Left lung (tissue), 10 donors: ENCODE measurements around the gene MMP20. TPM values are rescaled to one million over a fixed set of nuclear protein-coding genes. Genes with fewer than 3 reads are reported as not detected.

Source experiments
- ATAC-seq: fragments of 200-7000 bp; cut with Tn5 transposase; one replicate; pipeline ENCODE4 v1.9.1; 2020; ENCODE audit warnings: moderate library complexity
- DNase-seq, 4 donors: peaks; one replicate each; pipeline ENCODE4 v3.0.0-alpha.2; 2013 to 2020
- H3K27ac ChIP-seq, 2 donors: fragments of 200-600 bp; sonication (generic) in 1 of 2; one replicate each; pipeline versions ENCODE4 v1.5.0 to v1.8.0; 2020 to 2021
- H3K27me3 ChIP-seq, 2 donors: fragments of 200-600 bp; sonication (generic) in 1 of 2; one replicate each; pipeline versions ENCODE4 v1.5.0 to v1.8.0; 2020 to 2021
- H3K36me3 ChIP-seq, 2 donors: fragments of 200-600 bp; sonication (generic) in 1 of 2; one replicate each; pipeline versions ENCODE4 v1.5.0 to v1.8.0; 2020 to 2021
- H3K4me1 ChIP-seq, 2 donors: fragments of 200-600 bp; one replicate each; pipeline ENCODE4 v1.8.0; 2021
- H3K4me3 ChIP-seq, 2 donors: fragments of 200-600 bp; sonication (generic) in 1 of 2; one replicate each; pipeline versions ENCODE4 v1.5.0 to v1.8.0; 2020 to 2021; ENCODE audit warnings: mild to moderate bottlenecking in 1 of 2
- H3K9me3 ChIP-seq, 2 donors: fragments of 200-600 bp; sonication (generic) in 1 of 2; one replicate each; pipeline versions ENCODE4 v1.5.0 to v1.8.0; 2020 to 2021
- intact Hi-C, 2 donors: fragments of 100-400 bp; cut with DNase I; formaldehyde crosslinking; loops; one replicate each; pipeline versions ENCODE4 v1.11.2 to v1.14.2; 2022
- polyA plus RNA-seq, 6 donors: library from polyadenylated mRNA; unstranded; fragments of 120-200 nt; gene quantifications; one replicate each; pipeline ENCODE4 v1.2.1, GENCODE V29; 2013; ENCODE audit not compliant: insufficient read length in 6 of 6
- total RNA-seq, 2 donors: library from RNA; stranded (reverse); fragmentation: NEBNext Ultra II Directional; extraction: Animal tissue kit (Norgen Biotek cat#: 25700); gene quantifications; one replicate each; pipeline ENCODE4 v1.2.1, GENCODE V29; 2021
- TF ChIP-seq, protein P1 (sequence below), 2 donors: fragments of 200-600 bp; sonication (generic) in 1 of 2; IDR thresholded peaks; one replicate each; pipeline versions ENCODE4 v1.5.0 to v1.8.0; 2021; ENCODE audit warnings: antibody characterized with exemption in 2 of 2
- donor health status: DM: no; HTN: yes; CAD: no.
- donor health status: DM: no; HTN: no; CAD: no.

The MMP20 gene
- total and polyA plus RNA-seq, 8 donors = not detected

DNA sequence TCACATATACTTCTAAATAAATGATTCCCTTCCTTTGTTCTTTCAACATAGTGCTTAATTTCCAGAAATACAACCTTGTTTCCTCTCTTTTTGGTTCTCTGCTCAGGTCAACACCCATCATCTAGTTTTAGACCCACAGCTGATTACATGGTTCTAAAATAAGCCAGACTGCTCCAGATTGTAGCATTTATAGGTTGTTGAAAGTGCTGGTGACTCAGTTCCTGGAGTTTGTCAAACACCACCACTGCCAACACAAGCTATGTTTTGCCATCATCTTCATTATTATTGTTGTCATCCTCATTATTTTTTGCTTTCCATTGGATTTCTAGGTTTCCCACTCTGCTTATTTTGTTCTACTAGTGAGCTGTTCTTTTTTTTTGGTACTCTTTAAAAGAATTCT lies 22.3 kb upstream of the MMP20 start:
- no peaks in the 10 kb centered on the region for H3K9me3 ChIP-seq
- no peaks in the 10 kb centered on the region for H3K4me1 ChIP-seq
- TF ChIP-seq, protein P1, sequence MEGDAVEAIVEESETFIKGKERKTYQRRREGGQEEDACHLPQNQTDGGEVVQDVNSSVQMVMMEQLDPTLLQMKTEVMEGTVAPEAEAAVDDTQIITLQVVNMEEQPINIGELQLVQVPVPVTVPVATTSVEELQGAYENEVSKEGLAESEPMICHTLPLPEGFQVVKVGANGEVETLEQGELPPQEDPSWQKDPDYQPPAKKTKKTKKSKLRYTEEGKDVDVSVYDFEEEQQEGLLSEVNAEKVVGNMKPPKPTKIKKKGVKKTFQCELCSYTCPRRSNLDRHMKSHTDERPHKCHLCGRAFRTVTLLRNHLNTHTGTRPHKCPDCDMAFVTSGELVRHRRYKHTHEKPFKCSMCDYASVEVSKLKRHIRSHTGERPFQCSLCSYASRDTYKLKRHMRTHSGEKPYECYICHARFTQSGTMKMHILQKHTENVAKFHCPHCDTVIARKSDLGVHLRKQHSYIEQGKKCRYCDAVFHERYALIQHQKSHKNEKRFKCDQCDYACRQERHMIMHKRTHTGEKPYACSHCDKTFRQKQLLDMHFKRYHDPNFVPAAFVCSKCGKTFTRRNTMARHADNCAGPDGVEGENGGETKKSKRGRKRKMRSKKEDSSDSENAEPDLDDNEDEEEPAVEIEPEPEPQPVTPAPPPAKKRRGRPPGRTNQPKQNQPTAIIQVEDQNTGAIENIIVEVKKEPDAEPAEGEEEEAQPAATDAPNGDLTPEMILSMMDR (IDR thresholded peaks at IDR 0.05) = no peak
- no peaks in the 10 kb centered on the region for H3K27me3 ChIP-seq
- H3K4me3 ChIP-seq = no peak overlapping the region
- ATAC-seq (no peak), DNase-seq (no peak)
- H3K27ac ChIP-seq = no peak overlapping the region
- H3K36me3 ChIP-seq = no peaks in the 10 kb centered on the region
- intact Hi-C loops = no loop called here

DNA sequence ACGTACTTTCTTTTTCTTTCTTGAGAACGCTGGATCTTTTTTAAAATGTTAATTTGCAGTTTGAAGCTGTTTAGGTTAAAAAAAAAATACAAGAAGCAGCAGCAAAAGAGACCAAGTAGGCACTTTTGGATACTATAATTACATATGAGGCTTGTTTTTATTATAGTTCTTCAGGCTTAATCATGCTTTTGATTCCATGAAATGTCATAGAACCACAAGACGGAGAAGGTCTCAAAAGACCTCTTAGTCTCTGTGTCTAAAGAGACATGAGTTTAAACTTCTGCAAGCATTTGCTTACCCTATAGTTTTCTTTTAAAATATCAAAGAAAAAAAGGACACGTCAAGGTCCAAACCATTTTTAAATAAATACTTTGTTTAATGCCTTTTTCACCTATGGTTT lies 18.8 kb upstream of the MMP20 start:
- Histone ChIP-seq H3K4me3 (no peak overlapping the region), H3K36me3 (no peaks in the 10 kb centered on the region), H3K4me1 (peaks cover 0 to 9% of the 10 kb centered on the region in 2 donors), H3K9me3 (no peaks in the 10 kb centered on the region), H3K27ac (no peak overlapping the region), H3K27me3 (no peaks in the 10 kb centered on the region)
- TF ChIP-seq, protein P1 (IDR thresholded peaks at IDR 0.05) = no peak
- no peak for DNase-seq
- intact Hi-C loops = no loop called here
- no peak for ATAC-seq

GRCh38 chr11:102640946-102641345 lies 15.8 kb upstream of the MMP20 start:
- H3K27me3 ChIP-seq = no peaks in the 10 kb centered on the region
- H3K4me3 ChIP-seq = no peak overlapping the region
- H3K9me3 ChIP-seq = no peaks in the 10 kb centered on the region
- ATAC-seq (no peak), DNase-seq (no peak)
- no peak overlapping the region for H3K27ac ChIP-seq
- intact Hi-C loops = no loop called here
- peaks cover 0 to 9% of the 10 kb centered on the region in 2 donors for H3K4me1 ChIP-seq
- no peaks in the 10 kb centered on the region for H3K36me3 ChIP-seq
- TF ChIP-seq, protein P1 (IDR thresholded peaks at IDR 0.05) = no peak

- ATAC-seq (no peak), DNase-seq (no peak)
- no peaks in the 10 kb centered on the region for H3K9me3 ChIP-seq
- no peaks in the 10 kb centered on the region for H3K36me3 ChIP-seq
- TF ChIP-seq, protein P1 (IDR thresholded peaks at IDR 0.05) = no peak
- no peak overlapping the region for H3K4me3 ChIP-seq
- H3K4me1 ChIP-seq = peaks cover 0 to 9% of the 10 kb centered on the region in 2 donors
- intact Hi-C loops = no loop called here
- H3K27ac ChIP-seq = no peak overlapping the region
- no peaks in the 10 kb centered on the region for H3K27me3 ChIP-seq
These were observed 14.5 kb upstream of the MMP20 start for GRCh38 chr11:102639656-102640055.

DNA sequence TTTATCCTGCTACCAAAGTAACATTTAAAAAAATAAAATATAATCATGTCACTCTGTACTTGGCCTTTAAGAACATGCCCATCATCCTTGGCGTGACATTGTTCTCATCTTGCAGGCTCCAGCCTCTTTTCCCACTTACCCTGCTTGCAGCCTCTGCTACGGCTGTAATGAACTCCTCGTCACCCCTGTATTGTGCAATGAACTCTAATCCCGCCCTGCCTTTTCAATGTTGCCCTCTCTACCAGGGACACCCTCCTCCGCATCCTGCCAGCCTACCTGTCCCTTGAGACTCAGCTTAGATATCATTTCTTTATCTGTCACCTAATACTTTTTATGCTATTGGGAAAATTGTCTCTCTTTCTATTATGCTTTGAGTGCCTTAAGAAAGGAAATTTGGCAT lies 12.6 kb upstream of the MMP20 start:
- Histone ChIP-seq H3K9me3 (no peaks in the 10 kb centered on the region), H3K4me1 (peaks cover 0 to 9% of the 10 kb centered on the region in 2 donors), H3K27ac (no peak overlapping the region), H3K4me3 (no peak overlapping the region), H3K27me3 (no peaks in the 10 kb centered on the region), H3K36me3 (no peaks in the 10 kb centered on the region)
- intact Hi-C loops = no loop called here
- ATAC-seq (peak; percentile 86), DNase-seq (no peak)
- TF ChIP-seq, protein P1 (IDR thresholded peaks at IDR 0.05) = no peak
